Upper lobe of left lung (tissue), 4 donors: ENCODE data around the gene NFATC3.

Experiments
- POLR2A ChIP-seq, 4 donors: fragments of 450-650 bp; IDR thresholded peaks; one replicate each; pipeline ENCODE4 v1.5.1; 2016 to 2017; ENCODE audit warnings: antibody characterized with exemption in 4 of 4, mild to moderate bottlenecking in 2 of 4
- TF ChIP-seq, protein P1 (sequence below), 6 experiments: fragments of 450-650 bp in 4 of 6; fragments of 200-600 bp in 2 of 6; sonication (generic) in 2 of 6; IDR thresholded peaks; one replicate each; pipeline ENCODE4 v1.5.1; 2016 to 2019; ENCODE audit warnings: antibody characterized with exemption in 6 of 6

DNA sequence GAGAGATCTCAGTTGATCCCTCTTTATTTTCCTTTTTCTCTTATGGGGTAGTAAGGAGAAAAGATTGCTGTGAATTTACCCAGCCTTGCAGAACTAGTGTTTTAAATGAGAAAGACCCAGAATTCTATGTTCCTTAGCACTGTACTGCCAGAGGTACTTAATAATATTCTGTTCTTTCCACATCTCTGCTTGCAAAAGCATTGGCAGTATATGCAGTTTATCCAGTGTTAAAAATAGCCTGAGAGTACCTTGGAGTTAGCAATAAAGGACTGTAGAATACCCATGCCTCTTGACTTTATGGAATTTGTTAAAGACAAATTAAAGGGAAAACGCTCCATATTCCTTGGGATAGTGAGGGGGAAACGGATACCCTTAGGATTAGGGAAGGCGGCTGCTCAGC lies 191.1 kb downstream of the NFATC3 start:
- TF ChIP-seq, protein P1, sequence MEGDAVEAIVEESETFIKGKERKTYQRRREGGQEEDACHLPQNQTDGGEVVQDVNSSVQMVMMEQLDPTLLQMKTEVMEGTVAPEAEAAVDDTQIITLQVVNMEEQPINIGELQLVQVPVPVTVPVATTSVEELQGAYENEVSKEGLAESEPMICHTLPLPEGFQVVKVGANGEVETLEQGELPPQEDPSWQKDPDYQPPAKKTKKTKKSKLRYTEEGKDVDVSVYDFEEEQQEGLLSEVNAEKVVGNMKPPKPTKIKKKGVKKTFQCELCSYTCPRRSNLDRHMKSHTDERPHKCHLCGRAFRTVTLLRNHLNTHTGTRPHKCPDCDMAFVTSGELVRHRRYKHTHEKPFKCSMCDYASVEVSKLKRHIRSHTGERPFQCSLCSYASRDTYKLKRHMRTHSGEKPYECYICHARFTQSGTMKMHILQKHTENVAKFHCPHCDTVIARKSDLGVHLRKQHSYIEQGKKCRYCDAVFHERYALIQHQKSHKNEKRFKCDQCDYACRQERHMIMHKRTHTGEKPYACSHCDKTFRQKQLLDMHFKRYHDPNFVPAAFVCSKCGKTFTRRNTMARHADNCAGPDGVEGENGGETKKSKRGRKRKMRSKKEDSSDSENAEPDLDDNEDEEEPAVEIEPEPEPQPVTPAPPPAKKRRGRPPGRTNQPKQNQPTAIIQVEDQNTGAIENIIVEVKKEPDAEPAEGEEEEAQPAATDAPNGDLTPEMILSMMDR (IDR thresholded peaks at IDR 0.05), result no peak
- no peak for TF ChIP-seq POLR2A (IDR thresholded peaks at IDR 0.05)
